Hippocampal formation (tissue), 2 donors: ENCODE results near the gene NID2.

ENCODE experiments used
- DNase-seq, 2 donors: peaks; one replicate each; lab custom pipeline; 2025; lab: John Stamatoyannopoulos, UW

NID2 gene, protein sequence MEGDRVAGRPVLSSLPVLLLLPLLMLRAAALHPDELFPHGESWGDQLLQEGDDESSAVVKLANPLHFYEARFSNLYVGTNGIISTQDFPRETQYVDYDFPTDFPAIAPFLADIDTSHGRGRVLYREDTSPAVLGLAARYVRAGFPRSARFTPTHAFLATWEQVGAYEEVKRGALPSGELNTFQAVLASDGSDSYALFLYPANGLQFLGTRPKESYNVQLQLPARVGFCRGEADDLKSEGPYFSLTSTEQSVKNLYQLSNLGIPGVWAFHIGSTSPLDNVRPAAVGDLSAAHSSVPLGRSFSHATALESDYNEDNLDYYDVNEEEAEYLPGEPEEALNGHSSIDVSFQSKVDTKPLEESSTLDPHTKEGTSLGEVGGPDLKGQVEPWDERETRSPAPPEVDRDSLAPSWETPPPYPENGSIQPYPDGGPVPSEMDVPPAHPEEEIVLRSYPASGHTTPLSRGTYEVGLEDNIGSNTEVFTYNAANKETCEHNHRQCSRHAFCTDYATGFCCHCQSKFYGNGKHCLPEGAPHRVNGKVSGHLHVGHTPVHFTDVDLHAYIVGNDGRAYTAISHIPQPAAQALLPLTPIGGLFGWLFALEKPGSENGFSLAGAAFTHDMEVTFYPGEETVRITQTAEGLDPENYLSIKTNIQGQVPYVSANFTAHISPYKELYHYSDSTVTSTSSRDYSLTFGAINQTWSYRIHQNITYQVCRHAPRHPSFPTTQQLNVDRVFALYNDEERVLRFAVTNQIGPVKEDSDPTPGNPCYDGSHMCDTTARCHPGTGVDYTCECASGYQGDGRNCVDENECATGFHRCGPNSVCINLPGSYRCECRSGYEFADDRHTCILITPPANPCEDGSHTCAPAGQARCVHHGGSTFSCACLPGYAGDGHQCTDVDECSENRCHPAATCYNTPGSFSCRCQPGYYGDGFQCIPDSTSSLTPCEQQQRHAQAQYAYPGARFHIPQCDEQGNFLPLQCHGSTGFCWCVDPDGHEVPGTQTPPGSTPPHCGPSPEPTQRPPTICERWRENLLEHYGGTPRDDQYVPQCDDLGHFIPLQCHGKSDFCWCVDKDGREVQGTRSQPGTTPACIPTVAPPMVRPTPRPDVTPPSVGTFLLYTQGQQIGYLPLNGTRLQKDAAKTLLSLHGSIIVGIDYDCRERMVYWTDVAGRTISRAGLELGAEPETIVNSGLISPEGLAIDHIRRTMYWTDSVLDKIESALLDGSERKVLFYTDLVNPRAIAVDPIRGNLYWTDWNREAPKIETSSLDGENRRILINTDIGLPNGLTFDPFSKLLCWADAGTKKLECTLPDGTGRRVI (N-terminal part only)

DNA sequence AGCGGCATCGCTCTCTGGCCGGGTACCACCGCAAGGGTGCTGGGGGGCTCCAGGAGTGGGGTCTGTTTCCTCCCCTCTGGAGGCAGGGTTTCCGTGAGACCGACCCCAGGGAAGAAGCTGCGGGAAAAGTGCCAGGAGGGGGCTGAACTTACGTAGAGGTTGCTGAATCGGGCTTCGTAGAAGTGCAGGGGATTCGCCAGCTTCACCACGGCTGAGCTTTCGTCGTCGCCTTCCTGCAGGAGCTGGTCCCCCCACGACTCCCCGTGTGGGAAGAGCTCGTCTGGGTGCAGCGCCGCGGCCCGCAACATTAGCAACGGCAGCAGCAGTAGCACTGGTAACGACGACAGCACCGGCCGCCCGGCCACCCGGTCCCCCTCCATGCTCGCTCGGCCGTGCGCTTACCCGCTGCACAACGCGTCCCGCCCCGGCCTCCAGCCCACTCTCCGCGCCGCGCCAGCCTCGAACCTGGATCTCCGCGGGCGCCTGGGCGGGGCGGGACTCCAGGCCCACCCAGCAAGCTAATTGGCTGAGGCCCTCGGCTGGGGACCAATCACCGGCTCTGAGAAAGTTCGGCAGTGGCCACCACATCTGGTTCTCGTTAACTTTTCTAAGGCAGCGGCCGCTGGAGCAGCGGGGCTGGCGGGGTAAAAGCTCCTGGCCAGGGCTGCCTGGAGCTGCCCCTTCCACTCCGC, at the start of gene NID2:
TSS of gene NID2 (minus strand) at position 445 of the 692 bp plus-strand sequence. CDS start at position 380, 65 bp downstream.
- peak in 1 of 2 donors; percentile 58 for DNase-seq

DNA sequence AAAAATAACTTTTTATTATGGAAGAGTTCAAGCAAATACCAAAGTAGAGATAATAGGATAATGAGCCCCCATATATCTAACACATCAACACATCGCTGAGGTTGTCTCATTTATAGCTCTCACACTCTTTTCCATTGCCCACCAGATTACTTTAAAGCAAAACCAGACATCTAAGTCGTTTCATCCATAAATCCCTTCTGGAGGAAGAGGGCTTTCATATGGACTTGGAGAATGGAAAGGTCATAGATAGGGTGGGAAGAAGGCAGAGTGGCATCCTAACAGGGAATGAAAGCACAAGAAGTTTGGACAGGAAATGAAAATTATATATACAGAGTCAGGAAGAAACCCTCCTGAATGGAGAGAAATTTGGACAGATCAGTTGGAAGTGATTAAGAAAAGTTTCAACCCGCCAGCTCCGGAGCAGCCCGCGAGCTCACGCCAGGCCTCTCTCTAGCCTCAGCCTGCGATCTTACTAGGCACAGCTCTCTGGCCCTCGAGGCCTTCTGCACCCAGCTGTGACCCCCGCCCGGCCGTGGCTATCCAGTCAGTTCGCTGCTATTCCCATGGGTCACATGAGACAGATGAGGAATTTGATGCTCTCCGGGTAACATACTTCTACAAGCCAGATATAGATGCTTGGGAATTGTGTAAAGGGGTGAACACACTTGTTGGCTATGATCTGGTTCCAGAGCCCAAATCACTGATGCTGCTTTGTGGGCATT, 48.4 kb upstream of the NID2 start:
- DNase-seq, result no peak

DNA sequence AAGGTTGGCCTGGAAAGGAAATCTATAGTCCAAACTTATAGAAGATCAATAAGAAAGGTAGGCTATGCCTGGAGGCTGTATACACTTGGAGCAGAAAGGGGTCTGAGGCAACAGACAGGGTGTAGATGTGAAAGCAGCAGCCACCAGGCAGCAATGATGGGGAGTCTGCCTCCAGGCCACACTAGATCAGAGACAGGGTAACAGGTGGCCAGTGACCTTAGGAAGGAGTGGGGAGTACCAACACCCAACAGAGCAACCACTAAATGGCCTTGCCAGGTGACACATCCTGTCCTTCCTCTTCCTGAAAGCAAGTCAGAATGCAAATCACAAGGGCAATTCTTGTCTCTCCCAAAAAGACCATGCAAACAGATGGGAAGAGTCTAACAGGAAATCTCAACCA, 46.4 kb upstream of the NID2 start:
- no peak for DNase-seq

DNA sequence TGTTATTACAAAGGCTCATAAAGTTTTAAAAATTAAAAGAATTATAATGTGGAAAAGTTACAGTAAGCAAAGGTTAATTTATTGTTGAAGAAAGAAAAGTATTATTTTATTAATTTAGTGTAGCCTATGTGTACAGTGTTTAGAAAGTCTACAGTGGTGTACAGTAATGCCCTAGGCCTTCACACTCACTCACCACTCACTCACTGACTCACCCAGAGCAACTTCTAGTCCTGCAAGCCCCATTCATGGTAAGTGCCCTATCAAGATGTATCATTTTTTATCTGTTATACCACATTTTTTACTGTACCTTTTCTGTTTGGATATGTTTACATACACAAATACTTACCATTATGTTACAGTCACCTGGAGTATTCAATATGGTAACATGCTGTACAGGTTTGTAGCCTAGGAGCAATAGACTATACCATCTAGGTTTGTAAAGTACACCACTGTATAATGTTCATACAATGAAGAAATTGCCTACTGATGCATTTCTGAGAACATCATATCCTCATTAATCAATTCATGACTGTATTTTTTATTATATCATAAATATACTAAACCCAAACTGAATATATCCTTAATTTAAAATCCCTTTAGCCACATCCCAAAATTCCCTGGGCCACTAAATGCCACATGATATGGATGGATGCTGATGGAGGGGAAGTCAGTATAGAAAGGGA, 43.6 kb upstream of the NID2 start:
- no peak for DNase-seq

DNA sequence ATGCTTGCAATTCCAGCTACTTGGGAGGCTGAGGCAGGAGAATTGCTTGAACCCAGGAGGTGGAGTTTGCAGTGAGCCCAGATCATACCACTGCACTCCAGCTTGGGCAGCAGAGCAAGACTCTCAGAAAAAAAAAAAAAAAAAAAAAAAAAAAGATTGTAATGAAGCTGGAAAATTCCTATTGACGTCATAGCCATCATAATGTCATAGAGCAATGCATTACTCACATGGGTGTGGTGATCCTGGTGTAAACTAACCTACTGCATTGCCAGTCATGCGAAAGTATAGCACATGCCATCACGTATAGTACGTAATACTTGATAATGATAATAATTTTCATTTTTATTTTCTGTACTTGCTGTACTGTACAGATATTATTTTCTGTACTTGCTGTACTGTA, 42.7 kb upstream of the NID2 start:
- DNase-seq, result no peak

DNA sequence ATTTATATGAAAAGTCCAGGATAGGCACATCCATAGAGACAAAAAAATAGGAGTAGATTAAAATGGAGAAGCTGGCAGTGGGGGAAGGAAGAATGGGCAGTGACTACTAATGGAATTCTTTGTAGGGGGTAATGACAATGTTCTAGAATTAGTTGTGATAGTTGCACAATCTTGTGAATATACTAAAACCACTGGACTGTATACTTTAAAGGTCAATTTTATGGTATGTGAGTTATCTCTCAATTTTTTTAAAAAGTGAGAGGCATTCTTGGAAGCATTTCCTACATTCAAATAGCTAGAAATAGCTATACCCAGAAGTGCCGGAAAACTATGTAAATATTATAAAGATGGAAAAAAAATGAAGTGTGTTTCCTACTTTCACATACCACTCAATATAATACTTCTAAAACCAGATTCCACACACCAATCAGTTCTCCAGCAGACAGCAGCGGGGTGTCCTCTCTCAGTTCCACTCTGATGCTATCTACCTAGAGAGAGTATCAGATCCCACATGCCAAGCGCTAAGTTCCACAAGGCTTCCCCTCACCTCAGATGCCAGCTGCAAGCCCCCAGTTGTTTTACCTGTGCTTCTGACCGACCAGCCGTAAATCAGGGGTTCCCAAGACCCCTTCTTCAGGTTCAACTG, 41.7 kb upstream of the NID2 start:
- DNase-seq, result no peak

DNA sequence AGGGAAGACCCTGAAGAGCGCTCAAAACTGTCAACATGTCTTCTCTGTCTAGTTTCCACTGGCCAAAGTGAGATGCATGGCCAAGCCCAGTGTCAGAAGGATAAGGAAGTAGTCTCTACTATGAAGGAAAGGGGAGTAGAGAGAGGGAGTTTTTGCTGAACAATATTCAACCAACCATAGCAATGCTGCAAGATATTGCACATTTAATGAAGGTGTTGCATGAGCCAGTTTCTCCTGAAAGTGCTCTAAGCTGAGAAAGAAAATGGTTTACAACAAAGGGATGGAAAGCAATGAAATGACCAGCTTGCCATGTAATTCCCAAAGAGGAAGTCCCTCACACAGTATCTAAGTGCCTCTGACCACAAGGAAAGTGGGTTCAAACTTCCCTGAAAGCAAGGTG, 40.0 kb upstream of the NID2 start:
- DNase-seq, result no peak

DNA sequence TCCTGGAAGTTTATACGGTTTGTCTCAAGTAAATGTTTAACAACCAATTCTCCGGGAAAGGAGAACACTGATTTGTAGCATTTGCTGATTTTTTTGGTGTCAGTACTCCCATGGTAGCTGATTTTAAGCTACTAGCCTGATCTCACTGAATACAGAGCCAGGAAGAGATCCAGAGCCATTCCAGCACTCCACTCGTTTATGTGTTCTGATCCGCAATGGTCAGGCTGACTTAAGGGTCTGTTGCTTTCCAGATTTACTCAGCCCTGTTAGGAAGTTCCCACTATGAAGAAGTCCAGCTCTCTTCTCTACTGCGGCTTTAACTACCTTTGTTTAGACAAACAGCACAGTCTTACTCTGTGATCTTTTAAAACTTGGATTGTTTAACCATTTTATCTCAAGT, 38.0 kb upstream of the NID2 start:
- no peak for DNase-seq

DNA sequence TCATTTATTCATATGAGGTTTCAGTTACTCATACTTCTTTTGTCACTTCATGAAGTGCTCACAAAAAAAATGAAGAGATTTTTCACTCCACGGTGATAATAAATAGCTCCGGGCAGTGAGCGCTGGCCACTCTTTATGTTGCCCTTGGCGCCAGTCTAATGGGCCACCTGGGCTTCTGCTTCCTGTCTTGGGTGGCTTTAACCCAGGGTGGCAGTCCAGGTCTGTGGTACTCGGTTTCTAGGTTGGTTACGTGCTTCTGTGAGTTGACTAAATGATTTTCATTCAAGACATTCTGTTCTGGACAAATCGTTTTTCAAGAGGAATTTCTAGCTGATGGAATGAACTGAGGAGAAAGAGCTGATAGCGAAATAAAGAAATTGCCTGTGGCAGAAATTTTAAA, 34.6 kb upstream of the NID2 start:
- DNase-seq, result no peak

DNA sequence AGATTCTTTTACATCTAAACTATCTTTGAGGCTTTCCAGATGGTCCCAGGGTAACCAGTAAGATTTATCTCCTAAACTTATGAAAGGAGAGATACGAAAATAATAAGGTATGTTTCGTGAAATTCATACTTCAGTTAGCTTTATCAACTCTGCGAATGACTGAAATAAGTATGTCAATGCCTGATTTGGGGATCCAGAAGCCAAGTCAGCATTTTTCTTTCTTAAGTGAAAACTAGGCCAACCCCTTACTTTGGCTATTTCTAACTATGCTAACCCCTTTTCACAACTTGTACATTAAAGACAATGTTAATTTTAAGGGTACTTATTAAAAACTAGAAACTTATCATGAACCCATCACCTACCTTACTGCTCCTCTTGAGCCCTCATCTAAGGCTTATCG, 26.9 kb upstream of the NID2 start:
- DNase-seq, result no peak

DNA sequence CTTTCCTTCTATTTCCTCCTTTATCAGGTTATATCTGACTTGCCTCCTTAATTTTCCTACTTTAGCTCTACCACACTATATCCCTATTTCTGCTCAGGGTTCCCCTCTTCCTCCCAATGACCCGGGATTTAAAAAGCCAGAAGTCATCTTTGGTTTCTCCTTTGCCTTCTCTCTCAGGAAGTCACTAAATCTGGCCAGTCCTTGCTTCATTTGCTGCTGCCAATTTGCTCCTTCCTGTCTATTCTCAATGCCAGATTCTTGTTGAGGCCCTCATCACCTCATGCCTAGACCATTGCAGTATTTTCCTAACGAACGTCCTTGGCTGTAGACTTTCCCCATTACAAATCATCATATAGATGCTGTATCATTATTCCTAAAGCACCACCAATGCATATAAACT, 26.5 kb upstream of the NID2 start:
- DNase-seq, result no peak

DNA sequence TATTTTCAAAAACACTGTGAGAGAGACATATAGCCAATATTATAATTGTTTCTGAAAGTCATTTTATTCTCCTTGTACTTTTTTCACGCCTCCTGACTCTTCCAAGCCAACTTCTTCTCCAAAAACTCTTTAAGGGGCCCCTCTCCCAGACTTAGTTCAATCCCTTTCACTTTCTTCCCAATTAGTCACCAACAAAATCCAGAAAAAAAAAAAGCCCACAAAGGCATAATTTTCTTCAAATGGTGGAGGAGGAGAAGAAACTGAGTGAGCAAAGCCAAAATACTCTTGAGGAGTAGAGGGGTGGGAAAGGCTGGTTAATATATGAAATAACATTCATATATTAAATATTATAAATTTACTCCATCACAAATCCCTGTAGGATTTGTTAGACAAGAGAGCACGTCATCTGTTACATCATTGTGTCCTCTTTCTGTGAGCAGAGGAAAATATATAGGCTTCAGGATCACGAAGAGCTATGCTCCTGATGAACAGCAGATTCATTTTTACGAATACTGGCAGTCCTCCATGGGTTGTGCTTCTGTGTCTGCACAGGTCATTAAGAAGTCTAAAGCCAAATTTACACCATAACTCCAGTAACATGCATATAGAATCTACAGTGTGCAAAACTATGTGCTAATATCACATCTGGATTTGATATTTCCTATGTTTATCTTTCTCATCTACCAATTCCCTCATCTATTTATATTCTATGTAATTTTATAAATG, 25.9 kb upstream of the NID2 start:
- DNase-seq, result no peak

DNA sequence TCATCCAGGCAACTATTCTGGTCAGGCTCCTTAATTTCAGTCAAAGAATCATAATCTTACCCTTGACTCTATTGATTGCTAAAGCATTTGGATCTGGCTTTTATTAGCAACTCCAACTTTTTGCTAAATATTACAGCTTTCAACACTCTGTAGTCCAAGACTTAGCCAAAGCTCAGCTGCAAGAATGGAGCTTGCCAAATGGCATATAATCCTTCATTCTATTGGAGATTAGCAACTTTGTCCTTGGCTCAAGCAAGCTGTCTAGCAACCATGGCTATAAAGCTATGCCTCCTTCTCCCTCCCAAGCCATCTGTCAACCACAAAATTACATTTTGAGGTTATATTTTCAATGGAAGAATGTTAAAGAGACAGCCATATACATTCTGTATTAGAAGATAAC, 23.1 kb upstream of the NID2 start:
- DNase-seq, result no peak

DNA sequence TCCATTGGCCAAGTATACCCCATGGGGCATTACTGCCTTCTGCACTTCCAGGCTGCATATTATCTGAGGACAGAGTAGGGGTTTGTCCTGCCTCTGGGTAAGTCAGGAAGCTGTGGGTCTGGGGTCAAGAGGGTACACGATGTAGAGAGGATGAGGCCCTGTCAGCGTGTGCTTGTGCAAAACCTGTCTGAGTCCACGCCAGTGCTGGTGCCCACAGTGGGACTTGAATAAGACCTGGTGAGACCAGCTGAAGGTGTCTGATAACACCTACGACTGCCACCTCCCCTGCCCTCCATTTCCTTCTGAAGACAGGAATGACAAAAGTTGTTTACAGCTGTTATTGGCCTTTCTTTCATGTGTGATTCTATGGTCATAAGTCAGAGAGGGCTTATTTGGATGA, 22.1 kb upstream of the NID2 start:
- DNase-seq, result no peak

DNA sequence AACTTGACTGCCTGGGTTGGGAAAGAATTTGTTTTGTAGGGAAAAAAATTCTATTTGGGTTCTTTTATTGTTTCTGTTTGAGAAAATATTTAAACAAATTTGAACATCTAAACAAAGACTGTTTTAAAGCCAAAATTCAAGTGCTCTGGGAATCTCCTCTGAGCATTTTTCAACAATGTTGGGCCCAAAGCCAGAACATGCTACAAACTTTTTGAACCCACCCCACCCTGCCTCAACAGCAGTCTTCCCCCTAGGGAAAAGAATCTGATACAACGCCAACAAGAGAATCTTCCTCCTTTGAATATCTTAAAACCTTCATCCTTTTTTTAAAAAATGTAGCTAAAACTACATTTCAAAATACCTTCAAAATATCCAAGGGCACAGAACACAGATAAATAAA, 20.4 kb upstream of the NID2 start:
- no peak for DNase-seq

DNA sequence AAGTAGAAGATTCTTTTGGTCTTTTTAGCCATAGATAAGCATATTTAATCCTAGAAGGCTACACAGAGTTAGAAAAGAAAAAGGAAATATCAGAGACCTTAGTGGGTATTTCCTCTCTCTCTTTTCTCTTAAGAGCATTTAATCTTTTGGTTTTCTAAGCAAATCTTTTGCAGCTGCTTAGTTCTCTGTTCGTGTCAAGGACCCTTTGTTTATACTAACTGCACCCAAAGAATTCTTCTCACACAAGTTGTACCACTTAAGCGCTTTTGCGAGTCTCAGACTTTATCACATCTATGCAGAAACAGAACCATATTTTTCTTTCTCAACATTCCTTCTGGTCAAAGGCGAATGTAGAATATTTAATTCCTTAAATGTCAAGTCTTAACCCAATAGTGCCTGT, 17.9 kb upstream of the NID2 start:
- DNase-seq, result no peak

DNA sequence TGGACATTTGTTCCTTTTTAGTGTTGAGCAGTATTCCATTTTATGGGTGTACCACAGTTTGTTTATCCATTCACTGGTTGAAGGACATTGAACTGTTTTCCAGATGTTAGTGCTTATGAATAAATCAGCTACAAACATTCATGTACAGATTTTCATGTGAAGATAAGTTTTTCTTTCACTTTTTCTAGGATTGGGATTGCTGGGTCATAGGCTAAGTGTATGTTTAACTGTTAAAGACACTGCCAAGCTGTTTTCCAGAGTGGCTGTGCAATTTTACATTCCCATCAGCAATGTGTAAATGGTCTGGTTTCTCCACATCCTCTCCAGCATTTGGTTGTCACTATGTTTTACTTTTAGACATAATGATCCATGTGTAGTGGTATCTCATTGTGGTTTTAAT, 14.0 kb upstream of the NID2 start:
- no peak for DNase-seq

DNA sequence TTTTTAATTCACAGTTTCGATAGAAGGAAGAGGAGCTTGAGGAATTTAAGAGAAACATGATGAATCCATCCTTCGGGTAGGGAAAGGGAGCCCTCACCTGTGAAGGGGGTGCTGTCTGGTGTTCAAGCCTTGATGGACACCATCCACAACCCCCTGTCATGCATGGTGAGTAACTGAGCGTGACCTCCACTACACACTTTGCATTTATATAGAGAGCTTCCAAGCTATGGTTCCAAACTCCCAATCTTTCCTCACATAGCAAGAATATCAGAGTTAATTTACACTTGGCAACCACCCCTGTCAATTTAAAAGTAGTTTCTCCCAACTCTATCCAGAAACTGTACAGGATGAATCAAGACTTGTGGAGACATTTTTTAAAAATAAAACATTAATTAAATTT, 13.1 kb upstream of the NID2 start:
- no peak for DNase-seq
